ENCODE measurements around the gene NANS.
"Not testable (repeated sequence)": the region's sequence is repeated elsewhere in the genome, so short reads cannot be mapped to it uniquely, and the experiment has no call there.

Gene NANS

DNA sequence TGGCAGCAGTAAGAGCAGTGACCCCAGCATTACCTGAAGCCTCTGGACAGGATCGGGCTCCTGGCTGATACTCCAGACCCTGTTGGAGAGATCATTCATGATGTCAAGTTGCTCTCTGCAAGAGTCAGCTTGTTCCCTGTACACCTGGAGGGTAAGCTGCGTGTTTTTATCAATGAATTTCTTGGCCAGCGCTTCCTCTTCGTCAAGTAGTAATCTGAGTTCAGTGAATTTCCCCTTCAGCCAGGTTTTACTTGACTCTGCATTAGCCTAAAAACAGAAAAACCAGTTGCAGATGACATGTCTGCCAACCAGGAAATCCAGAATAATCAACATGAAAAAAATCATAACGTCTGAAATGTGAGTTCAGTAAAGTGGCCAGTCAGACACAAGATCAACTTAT, 43.4 kb downstream of the NANS start:
- DNase-seq (ENCODE audit: low read depth in 3 of 3): no peak

- no peak for DNase-seq (ENCODE audit: low read depth in 3 of 3)
Measured at GRCh38 chr9:98100456-98100855, 43.9 kb downstream of the NANS start.

DNA sequence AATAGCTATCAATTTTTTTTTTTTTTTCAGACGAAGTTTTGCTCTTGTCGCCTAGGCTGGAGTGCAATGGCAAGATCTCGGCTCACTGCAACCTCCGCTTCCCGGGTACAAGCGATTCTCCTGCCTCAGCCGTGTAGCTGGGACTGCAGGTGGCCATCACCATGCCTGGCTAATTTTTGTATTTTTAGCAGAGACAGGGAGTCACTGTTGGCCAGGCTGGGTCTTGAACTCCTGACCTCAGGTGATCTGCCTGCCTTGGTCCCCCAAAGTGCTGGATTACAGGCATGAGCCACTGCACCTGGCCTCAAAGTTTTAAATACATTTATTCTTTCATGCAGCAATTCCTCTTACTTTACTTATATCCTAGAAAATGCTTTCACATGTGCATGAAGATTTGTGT, 44.9 kb downstream of the NANS start:
- DNase-seq (ENCODE audit: low read depth in 3 of 3): no peak

GRCh38 chr9:98101868-98102273, 45.3 kb downstream of the NANS start:
- peak in 2 of 3 experiments; percentile 45 to 63 for DNase-seq (ENCODE audit: low read depth in 3 of 3)

- DNase-seq (ENCODE audit: low read depth in 3 of 3): no peak
Measured at GRCh38 chr9:98104445-98104881, 47.9 kb downstream of the NANS start.

- DNase-seq (ENCODE audit: low read depth in 3 of 3): no peak
Measured at GRCh38 chr9:98105006-98105405, 48.5 kb downstream of the NANS start.

GRCh38 chr9:98107926-98108325, 51.4 kb downstream of the NANS start:
- DNase-seq (ENCODE audit: low read depth in 3 of 3): no peak

- DNase-seq (ENCODE audit: low read depth in 3 of 3): no peak
Measured at GRCh38 chr9:98108531-98109031, 52.0 kb downstream of the NANS start.

GRCh38 chr9:98109052-98109451, 52.5 kb downstream of the NANS start:
- no peak for DNase-seq (ENCODE audit: low read depth in 3 of 3)

DNA sequence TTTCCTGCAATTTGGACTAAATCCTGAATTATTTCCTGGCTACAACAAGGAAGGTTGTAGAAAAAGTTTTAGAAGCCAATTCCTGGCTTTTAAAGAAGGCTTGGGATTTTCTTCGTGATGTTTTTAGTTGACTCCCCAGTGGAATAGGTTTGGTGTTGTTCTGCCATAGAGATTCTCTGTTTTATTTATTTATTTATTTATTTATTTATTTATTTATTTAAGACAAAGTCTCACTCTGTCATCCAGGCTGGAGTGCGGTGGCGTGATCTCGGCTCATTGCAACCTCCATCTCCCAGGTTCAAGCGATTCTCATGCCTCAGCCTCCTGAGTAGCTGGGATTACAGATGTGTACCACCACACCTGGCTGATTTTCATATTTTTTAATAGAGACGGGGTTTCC, 60.6 kb downstream of the NANS start:
- DNase-seq (ENCODE audit: low read depth in 3 of 3): not testable (repeated sequence)

DNA sequence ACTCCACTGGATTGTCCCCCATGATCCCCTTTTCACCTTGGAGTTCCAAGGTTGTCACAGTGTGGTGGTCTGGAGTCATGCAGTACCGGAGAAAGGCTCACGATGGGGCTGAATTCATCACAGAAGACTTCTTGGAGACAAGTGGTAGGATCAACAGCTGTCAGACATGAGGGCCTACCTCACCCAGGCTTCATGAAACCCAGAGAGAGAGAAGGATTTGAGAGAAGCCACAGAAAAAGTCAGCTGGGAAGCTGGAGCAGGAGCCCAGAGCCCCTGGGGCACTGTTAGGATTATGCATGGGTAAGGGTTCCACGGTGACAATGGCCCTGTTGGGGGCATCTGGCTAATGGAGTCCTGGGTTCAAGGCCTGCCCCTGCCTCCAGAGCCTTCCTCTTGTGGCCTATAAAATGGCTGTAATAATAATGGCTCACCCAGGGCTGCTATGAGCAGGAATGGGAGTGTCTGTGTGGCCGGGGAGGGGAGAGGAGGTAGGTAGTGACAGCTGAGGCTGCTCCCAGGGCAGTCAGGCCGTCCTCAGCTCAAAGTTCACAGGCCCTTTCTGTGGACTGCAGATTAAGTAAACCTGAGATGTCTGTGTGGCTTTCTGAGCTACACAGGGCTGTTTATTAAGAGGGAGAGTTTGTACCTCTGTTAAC, 61.6 kb downstream of the NANS start:
- peak in 1 of 3 experiments; percentile 33 for DNase-seq (ENCODE audit: low read depth in 3 of 3)

DNA sequence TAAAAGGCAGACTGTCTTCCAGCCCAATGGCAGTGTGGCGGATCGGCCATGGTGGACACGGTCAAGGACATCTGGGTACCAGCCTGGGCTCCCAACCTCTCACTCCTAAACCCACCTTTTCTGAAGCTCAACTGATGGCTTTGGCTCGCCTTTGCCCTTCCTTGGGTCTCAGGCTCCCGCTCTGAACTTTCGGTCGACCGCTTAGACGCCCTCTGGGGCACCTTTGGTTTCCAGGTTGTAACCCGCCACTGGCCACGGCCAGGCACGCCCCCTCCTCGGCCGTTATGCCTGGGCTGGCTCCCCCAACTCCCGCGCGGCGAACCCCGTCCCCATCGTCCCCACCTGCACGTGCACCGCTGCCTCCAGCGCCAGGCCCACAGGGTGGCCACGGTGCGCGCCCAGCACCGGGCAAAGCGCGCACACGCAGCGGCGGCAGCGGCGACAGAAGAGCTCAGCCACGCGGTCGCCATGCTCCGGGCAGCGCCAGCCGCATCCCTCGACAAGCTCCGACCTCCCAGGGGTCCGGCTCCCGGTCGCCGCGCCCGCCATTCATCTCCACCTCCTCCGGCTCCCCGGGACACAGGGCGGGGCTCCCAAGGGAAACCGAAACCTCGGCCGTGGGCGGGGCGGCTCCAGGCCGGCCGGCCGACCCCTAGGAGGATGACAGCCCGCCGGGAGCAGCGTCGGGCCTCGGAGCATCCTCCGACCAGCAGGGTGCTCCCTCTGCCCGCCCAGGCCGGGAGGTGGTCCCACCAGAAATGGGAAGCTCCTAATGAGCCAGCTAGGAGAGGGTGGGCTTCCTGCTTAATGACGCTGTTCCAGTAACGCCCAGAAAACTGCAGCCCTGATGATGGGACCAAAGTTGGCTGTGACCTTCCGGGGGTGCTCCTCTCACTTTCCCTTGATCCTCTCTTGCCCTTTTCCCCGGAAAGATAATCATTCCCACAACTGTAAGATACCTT, 62.4 kb downstream of the NANS start, which contains the start of gene TRIM14:
TRIM14 (minus strand) TSS at position 583 of the 962 bp plus-strand sequence; CDS start at position 549, 34 bp downstream.
- peak in 2 of 3 experiments; percentile 20 to 65 for DNase-seq (ENCODE audit: low read depth in 3 of 3)

DNA sequence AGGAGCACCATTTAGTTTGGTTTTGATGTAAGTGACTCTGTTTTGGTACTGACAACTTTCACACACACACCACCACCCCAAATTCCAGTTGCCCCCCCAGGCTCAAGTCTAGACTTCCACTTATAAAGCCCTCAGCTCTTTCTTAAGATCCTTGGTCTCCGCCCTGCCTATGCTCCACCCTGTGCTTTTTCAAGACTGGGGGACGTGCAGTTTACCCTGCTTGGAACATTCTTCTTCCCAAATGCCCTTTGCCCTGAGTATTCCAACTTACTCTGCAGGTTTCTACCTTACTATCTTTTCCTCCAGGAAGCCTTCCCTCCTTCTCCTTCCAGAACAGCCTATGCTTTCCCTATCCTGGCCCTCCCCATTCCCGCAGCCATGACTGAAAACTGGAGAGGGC, 63.9 kb downstream of the NANS start:
- no peak for DNase-seq (ENCODE audit: low read depth in 3 of 3)

GRCh38 chr9:98121058-98121457, 64.5 kb downstream of the NANS start:
- no peak for DNase-seq (ENCODE audit: low read depth in 3 of 3)

DNA sequence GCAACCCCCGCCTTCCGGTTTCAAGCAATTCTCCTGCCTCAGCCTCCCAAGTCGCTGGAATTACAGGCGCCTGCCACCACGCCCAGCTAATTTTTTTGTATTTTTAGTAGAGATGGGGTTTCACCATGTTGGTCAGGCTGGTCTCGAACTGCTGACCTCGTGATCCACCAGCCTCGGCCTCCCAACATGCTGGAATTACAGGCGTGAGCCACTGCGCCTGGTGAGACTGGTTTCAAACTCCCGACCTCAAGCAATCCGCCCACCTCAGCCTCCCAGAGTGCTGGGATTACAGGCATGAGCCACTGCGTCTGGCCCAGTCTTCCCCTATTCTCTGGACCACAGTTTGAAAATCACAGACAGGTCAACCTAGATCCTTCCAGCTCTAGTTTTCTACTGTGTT, 67.6 kb downstream of the NANS start:
- not testable (repeated sequence) for DNase-seq (ENCODE audit: low read depth in 3 of 3)

DNA sequence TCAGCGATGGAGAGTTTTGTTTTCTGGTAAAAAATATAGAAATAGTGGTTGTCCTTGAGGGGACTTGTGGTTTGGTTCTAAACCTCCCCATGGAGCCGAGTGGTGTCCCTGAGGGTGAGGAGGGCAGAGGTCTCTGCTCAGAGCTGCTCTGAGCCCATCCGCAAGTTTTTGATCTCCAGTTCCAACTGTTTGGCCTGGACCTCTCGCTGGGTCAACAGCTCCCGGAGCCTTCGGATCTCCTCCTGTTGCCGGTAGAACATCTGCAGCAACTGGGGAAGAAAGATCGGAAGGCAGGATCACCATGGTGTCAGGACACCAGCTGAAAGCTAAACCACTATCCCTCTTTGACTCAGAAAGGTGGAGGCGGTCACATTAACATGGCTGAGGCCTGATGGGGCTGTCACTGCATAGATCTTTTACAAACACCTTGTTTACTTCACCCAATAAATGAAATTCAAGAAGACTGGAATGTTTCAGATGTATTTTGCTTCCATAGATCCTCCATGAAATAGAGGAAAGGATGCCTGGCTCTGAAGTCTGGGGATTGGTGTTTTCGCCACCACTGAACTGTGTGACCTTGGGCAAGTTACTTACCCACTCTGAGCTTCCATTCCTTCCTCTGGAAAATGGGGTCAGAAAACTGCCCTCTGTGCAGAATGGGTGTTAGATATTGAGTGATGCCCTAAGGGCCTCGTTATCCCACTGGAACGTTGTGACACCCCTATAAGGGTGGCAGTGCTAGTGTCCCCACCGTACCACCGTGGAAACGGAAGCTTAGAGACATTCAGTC, 68.3 kb downstream of the NANS start:
- no peak for DNase-seq (ENCODE audit: low read depth in 3 of 3)

GRCh38 chr9:98127226-98127625, 70.7 kb downstream of the NANS start:
- DNase-seq (ENCODE audit: low read depth in 3 of 3): no peak

DNA sequence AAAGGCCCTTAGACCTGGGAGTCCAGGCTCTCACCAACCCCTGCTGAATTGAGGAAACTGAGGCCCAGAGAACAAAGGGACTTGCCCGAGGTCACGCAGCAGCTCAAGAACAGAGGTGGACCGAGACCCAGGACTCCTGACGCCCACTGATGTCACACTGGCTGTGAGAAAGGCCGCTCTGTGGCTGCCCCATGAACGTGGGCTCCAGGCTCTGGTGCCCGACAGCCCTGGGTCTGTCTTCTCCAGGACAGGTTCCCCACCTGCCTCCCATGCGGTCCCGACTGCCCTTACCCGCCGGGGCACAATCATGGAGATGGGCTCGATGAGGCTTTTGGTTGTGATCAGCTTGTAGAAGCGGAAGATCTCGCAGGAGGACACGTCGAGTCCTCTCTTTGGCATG, 71.8 kb downstream of the NANS start:
- DNase-seq (ENCODE audit: low read depth in 3 of 3): no peak

- no peak for DNase-seq (ENCODE audit: low read depth in 3 of 3)
Measured at GRCh38 chr9:98129451-98129881, 72.9 kb downstream of the NANS start.

DNA sequence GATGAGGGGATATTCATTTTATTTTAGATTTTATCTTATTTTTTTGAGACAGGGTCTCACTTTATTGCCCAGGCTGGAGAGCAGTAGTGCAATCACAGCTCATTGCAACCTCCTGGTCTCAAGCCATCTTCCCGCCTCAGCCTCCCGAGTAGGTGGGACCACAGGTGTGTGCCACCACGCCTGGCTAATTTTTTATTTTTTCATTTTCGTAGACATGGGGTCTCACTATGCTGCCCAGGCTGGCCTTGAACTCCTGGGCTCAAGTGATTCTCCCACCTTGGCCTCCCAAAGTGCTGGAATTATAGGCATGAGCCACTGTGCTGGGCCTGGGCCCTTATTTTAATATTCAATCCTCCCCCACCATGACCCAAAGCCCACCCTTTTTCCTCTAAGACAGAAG, 73.5 kb downstream of the NANS start:
- DNase-seq (ENCODE audit: low read depth in 3 of 3): not testable (repeated sequence)

DNA sequence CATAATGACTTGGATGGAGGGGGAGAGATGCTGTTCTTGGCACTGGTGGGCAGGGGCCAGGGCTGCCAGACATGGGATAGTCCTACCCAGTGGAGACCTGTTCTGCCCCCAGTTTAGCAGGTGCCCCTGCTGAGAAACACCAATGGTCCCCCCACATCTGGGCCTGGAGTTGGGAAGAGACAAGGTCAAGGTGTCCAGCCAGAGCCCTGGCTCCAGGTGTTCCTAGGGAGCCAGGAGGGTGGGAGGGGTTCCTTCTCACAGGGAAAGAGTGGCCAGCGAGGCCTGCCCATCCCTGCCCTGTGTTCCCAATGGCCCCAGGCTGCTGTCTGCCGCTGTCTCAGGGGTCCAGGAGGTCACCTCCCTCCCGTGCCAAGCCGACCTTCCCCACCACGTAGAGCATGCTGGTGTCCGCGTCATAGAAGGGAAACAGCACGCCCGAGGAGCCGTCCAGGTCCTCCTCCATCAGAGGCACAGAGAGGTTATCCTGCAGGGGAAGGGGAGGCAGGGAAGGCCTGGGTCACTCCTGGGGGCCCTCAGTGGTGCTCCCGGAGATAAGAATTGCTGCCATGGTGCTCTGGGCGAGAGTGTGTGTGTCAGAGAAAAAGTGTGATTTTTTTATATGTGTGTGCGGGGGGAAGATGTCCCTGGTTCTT, 74.2 kb downstream of the NANS start:
- no peak for DNase-seq (ENCODE audit: low read depth in 3 of 3)
